Endodermal cell (in vitro differentiated cells): ENCODE data around the gene SPAG16. TPM values are rescaled to one million over a fixed set of nuclear protein-coding genes. Genes with fewer than 3 reads are reported as not detected.

ENCODE experiments used
- DNase-seq: peaks from one replicate; pipeline ENCODE4 v3.0.0-alpha.2; 2017
- H3K27ac ChIP-seq: 2 replicates; pipeline ENCODE4 v1.5.1; 2013; ENCODE audit warnings: mild to moderate bottlenecking, low read depth, low read length, moderate library complexity
- H3K27me3 ChIP-seq: 2 replicates; pipeline ENCODE4 v1.6.1; 2013; ENCODE audit warnings: mild to moderate bottlenecking, low read length, moderate library complexity; ENCODE audit not compliant: insufficient read depth, control insufficient read depth, poor library complexity, severe bottlenecking
- H3K36me3 ChIP-seq: 2 replicates; pipeline ENCODE4 v1.7.0; 2013; ENCODE audit warnings: mild to moderate bottlenecking, low read length, moderate library complexity; ENCODE audit not compliant: control insufficient read depth, insufficient read depth
- H3K4me1 ChIP-seq: one replicate; pipeline ENCODE4 v1.7.0; 2013; ENCODE audit warnings: low read length; ENCODE audit not compliant: control insufficient read depth, insufficient read depth
- H3K4me3 ChIP-seq: 2 replicates; pipeline ENCODE4 v1.5.1; 2013; ENCODE audit warnings: mild to moderate bottlenecking, low read length, moderate library complexity
- H3K9ac ChIP-seq: 2 replicates; pipeline ENCODE4 v1.6.1; 2013; ENCODE audit warnings: mild to moderate bottlenecking, low read length, moderate library complexity; ENCODE audit not compliant: poor library complexity, severe bottlenecking; ENCODE audit errors: extremely low read depth
- H3K9me3 ChIP-seq: 2 replicates; pipeline ENCODE4 v1.6.1; 2013; ENCODE audit warnings: mild to moderate bottlenecking, low read length, moderate library complexity; ENCODE audit not compliant: control insufficient read depth
- H3K27ac Mint-ChIP-seq: 2 replicates; pipeline ENCODE4 v1.8.0; 2020; ENCODE audit warnings: mixed read lengths
- H3K27me3 Mint-ChIP-seq: 2 replicates; pipeline ENCODE4 v1.8.0; 2021; ENCODE audit warnings: mild to moderate bottlenecking, mixed read lengths; ENCODE audit not compliant: insufficient read depth
- H3K36me3 Mint-ChIP-seq: 2 replicates; pipeline ENCODE4 v1.8.0; 2020; ENCODE audit warnings: low read depth, mixed read lengths
- H3K4me1 Mint-ChIP-seq: 2 replicates; pipeline ENCODE4 v1.8.0; 2020; ENCODE audit warnings: mixed read lengths
- H3K4me3 Mint-ChIP-seq: 2 replicates; pipeline ENCODE4 v1.8.0; 2020; ENCODE audit warnings: mild to moderate bottlenecking, moderate library complexity, mixed read lengths
- H3K9me3 Mint-ChIP-seq: 2 replicates; pipeline ENCODE4 v1.8.0; 2020; ENCODE audit warnings: mild to moderate bottlenecking, mixed read lengths
- CTCF ChIP-seq: fragments of 200-600 bp; sonication (generic); conservative IDR thresholded peaks from 2 replicates; pipeline ENCODE4 v1.5.0; 2021; ENCODE audit warnings: antibody characterized with exemption, mild to moderate bottlenecking
- WGBS, 2 experiments: methylation state at CpG; one replicate each; pipeline versions ENCODE4 v1.1.5 to v1.1.7; 2013; ENCODE audit warnings: missing lambda C conversion rate in 2 of 2, mixed read lengths in 1 of 2; ENCODE audit not compliant: insufficient coverage in 1 of 2, insufficient read length in 1 of 2; 5-methylcytosine and 5-hydroxymethylcytosine counted together
- total RNA-seq, 2 donors: library from RNA; stranded (reverse); fragmentation: NEBNext Ultra II Directional in 1 of 2; extraction: Animal tissue kit (Norgen Biotek cat#: 25700) in 1 of 2; gene quantifications; 2 replicates in 1 of 2; 3 replicates in 1 of 2; pipeline ENCODE4 v1.2.1, GENCODE V29; 2021

Gene SPAG16
- total RNA-seq, 2 donors from 2014 or later, result 27.8 to 38.2 TPM

- Mint-ChIP-seq H3K27me3 (no peaks in the 10 kb centered on the region), H3K4me3 (no peak overlapping the region), H3K4me1 (no peaks in the 10 kb centered on the region), H3K27ac (no peak overlapping the region), H3K9me3 (no peaks in the 10 kb centered on the region), H3K36me3 (no peaks in the 10 kb centered on the region)
- DNase-seq, result no peak
- H3K4me1 ChIP-seq, result no peaks in the 10 kb centered on the region
- no peaks in the 10 kb centered on the region for H3K9me3 ChIP-seq
- no peak overlapping the region for H3K27ac ChIP-seq
- no peak for TF ChIP-seq CTCF
- no peak overlapping the region for H3K9ac ChIP-seq
- no peak overlapping the region for H3K4me3 ChIP-seq
- H3K36me3 ChIP-seq, result no peaks in the 10 kb centered on the region
- 77 to 91% methylated on average over 1 to 2 of the region's 2 CpGs for WGBS, 2 experiments
- H3K27me3 ChIP-seq, result no peaks in the 10 kb centered on the region
Observed at GRCh38 chr2:213496226-213496625, 212.0 kb downstream of the SPAG16 start.

GRCh38 chr2:213500881-213501280 is 216.6 kb downstream of the SPAG16 start:
- no peaks in the 10 kb centered on the region for H3K27me3 ChIP-seq
- TF ChIP-seq CTCF, result no peak
- Mint-ChIP-seq H3K27ac (no peak overlapping the region), H3K9me3 (no peaks in the 10 kb centered on the region), H3K4me1 (no peaks in the 10 kb centered on the region), H3K4me3 (no peak overlapping the region), H3K27me3 (no peaks in the 10 kb centered on the region), H3K36me3 (no peaks in the 10 kb centered on the region)
- no peaks in the 10 kb centered on the region for H3K4me1 ChIP-seq
- no peaks in the 10 kb centered on the region for H3K9me3 ChIP-seq
- no peak overlapping the region for H3K9ac ChIP-seq
- no peak for DNase-seq
- WGBS, 2 experiments, result 83% methylated on average over 1 of the region's 1 CpG; no CpG with 5 or more reads in 1 of the 2 experiments
- no peak overlapping the region for H3K4me3 ChIP-seq
- no peak overlapping the region for H3K27ac ChIP-seq
- H3K36me3 ChIP-seq, result no peaks in the 10 kb centered on the region

- DNase-seq, result peak; percentile 47
- H3K4me1 ChIP-seq, result no peaks in the 10 kb centered on the region
- no peaks in the 10 kb centered on the region for H3K27me3 ChIP-seq
- no peak overlapping the region for H3K4me3 ChIP-seq
- Mint-ChIP-seq H3K4me1 (no peaks in the 10 kb centered on the region), H3K4me3 (no peak overlapping the region), H3K9me3 (peaks cover 39% of the 10 kb centered on the region), H3K27me3 (no peaks in the 10 kb centered on the region), H3K27ac (no peak overlapping the region), H3K36me3 (peaks cover 8% of the 10 kb centered on the region)
- H3K9me3 ChIP-seq, result peaks cover 19% of the 10 kb centered on the region
- no peak overlapping the region for H3K9ac ChIP-seq
- no peak for TF ChIP-seq CTCF
- no peaks in the 10 kb centered on the region for H3K36me3 ChIP-seq
- H3K27ac ChIP-seq, result no peak overlapping the region
Observed at GRCh38 chr2:213524164-213524563, 239.9 kb downstream of the SPAG16 start.
